ENCODE measurements around the gene ZNF563. TPM values are rescaled to one million over a fixed set of nuclear protein-coding genes. Genes with fewer than 3 reads are reported as not detected.
A peak's percentile ranks its signal among the peaks of the same experiment; 100 is the strongest.
"Not testable (repeated sequence)": the region's sequence is repeated elsewhere in the genome, so short reads cannot be mapped to it uniquely, and the experiment has no call there.

ZNF563 gene
- total RNA-seq, 1 donor from 2014 or later, result 4.2 TPM

- peaks cover 10% of the 10 kb centered on the region for H3K36me3 ChIP-seq
- intact Hi-C loops (cut with DNase I), result no loop called here
- H3K9me3 ChIP-seq, result no peaks in the 10 kb centered on the region
- no peaks in the 10 kb centered on the region for H3K27me3 ChIP-seq
- ATAC-seq (no peak), DNase-seq (no peak)
- no peaks in the 10 kb centered on the region for H3K4me1 ChIP-seq
- TF ChIP-seq CTCF (IDR thresholded peaks at IDR 0.05), result no peak
- no peak overlapping the region for H3K27ac ChIP-seq
- H3K4me3 ChIP-seq, result no peak overlapping the region
Observed at GRCh38 chr19:12325690-12326089, 7.7 kb downstream of the ZNF563 start.

- DNase-seq, result no peak
- Histone ChIP-seq H3K27ac (no peak overlapping the region), H3K27me3 (no peaks in the 10 kb centered on the region), H3K4me3 (no peak overlapping the region), H3K36me3 (peaks cover 35% of the 10 kb centered on the region), H3K4me1 (no peaks in the 10 kb centered on the region), H3K9me3 (no peaks in the 10 kb centered on the region)
- no peak for TF ChIP-seq CTCF (IDR thresholded peaks at IDR 0.05)
- no peak for ATAC-seq
- intact Hi-C loops (cut with DNase I), result no loop called here
Observed at GRCh38 chr19:12318782-12319413, 14.5 kb downstream of the ZNF563 start.

GRCh38 chr19:12314553-12314952 lies 18.9 kb downstream of the ZNF563 start:
- peak overlapping the region; percentile 30 for H3K27ac ChIP-seq
- TF ChIP-seq CTCF (IDR thresholded peaks at IDR 0.05), result no peak
- no peaks in the 10 kb centered on the region for H3K9me3 ChIP-seq
- intact Hi-C loops (cut with DNase I), result no loop called here
- peaks cover 14% of the 10 kb centered on the region for H3K36me3 ChIP-seq
- H3K4me1 ChIP-seq, result no peaks in the 10 kb centered on the region
- ATAC-seq (peak; percentile 73), DNase-seq (no peak)
- peak overlapping the region; percentile 11 for H3K4me3 ChIP-seq
- H3K27me3 ChIP-seq, result no peaks in the 10 kb centered on the region

GRCh38 chr19:12308891-12309290 lies 24.5 kb downstream of the ZNF563 start:
- H3K36me3 ChIP-seq; intact Hi-C loops (cut with DNase I); H3K9me3 ChIP-seq; H3K27ac ChIP-seq; ATAC-seq; H3K4me3 ChIP-seq; DNase-seq; H3K4me1 ChIP-seq; H3K27me3 ChIP-seq: not testable (repeated sequence)

GRCh38 chr19:12295191-12295590 lies 38.2 kb downstream of the ZNF563 start:
- H3K36me3 ChIP-seq, result no peaks in the 10 kb centered on the region
- peak overlapping the region; percentile 99 for H3K27ac ChIP-seq
- H3K9me3 ChIP-seq, result no peaks in the 10 kb centered on the region
- ATAC-seq (no peak), DNase-seq (no peak)
- peaks cover 15% of the 10 kb centered on the region for H3K4me1 ChIP-seq
- TF ChIP-seq CTCF (IDR thresholded peaks at IDR 0.05), result no peak
- peak overlapping the region; percentile 97 for H3K4me3 ChIP-seq
- intact Hi-C loops (cut with DNase I), result no loop called here
- no peaks in the 10 kb centered on the region for H3K27me3 ChIP-seq

GRCh38 chr19:12294249-12295158 lies 38.9 kb downstream of the ZNF563 start, which contains the start of gene ZNF44:
Gene ZNF44, minus strand, starts transcription at chr19:12294883. Its CDS starts 189 bp downstream, at chr19:12294694.
- peak; percentile 98 for ATAC-seq
- intact Hi-C loops (cut with DNase I), result no loop called here
- Histone ChIP-seq H3K9me3 (no peaks in the 10 kb centered on the region), H3K4me3 (peak within 1 kb of the TSS; percentile 97), H3K27me3 (no peaks in the 10 kb centered on the region), H3K4me1 (peaks cover 19% of the 10 kb centered on the region), H3K27ac (peak within 1 kb of the TSS; percentile 99), H3K36me3 (no peaks in the 10 kb centered on the region)
- DNase-seq, result peak; percentile 98
- no peak for TF ChIP-seq CTCF (IDR thresholded peaks at IDR 0.05)

Data from upper lobe of right lung (tissue), 1 donor.